ENCODE results near the gene DNAL1.

DNAL1 gene

GRCh38 chr14:73747379-73748211, 102.8 kb downstream of the DNAL1 start:
- peaks cover 52% of the 10 kb centered on the region for H3K4me1 ChIP-seq
- no peaks in the 10 kb centered on the region for H3K27me3 ChIP-seq
- no peak overlapping the region for H3K4me3 ChIP-seq (ENCODE audit: low read depth, low read length)
- 0 out of 2 replicates have a peak, but pooled peaks cover 2% of the 10 kb centered on the region for H3K36me3 ChIP-seq
- H3K9me3 ChIP-seq: no peaks in the 10 kb centered on the region
- DNase-seq: no peak
- TF ChIP-seq CTCF (IDR thresholded peaks at IDR 0.05; ENCODE audit: low read depth, low read length): no peak

- no peak for DNase-seq
- H3K27me3 ChIP-seq: no peaks in the 10 kb centered on the region
- H3K9me3 ChIP-seq: no peaks in the 10 kb centered on the region
- TF ChIP-seq CTCF (IDR thresholded peaks at IDR 0.05; ENCODE audit: low read depth, low read length): no peak
- 0 out of 2 replicates have a peak, but pooled peaks cover 2% of the 10 kb centered on the region for H3K36me3 ChIP-seq
- H3K4me3 ChIP-seq (ENCODE audit: low read depth, low read length): no peak overlapping the region
- H3K4me1 ChIP-seq: peaks cover 52% of the 10 kb centered on the region
These were observed 104.1 kb downstream of the DNAL1 start for GRCh38 chr14:73748858-73749357.

- no peaks in the 10 kb centered on the region for H3K9me3 ChIP-seq
- H3K36me3 ChIP-seq: 0 out of 2 replicates have a peak, but pooled peaks cover 2% of the 10 kb centered on the region
- TF ChIP-seq CTCF (IDR thresholded peaks at IDR 0.05; ENCODE audit: low read depth, low read length): no peak
- no peak for DNase-seq
- peaks cover 52% of the 10 kb centered on the region for H3K4me1 ChIP-seq
- no peak overlapping the region for H3K4me3 ChIP-seq (ENCODE audit: low read depth, low read length)
- H3K27me3 ChIP-seq: no peaks in the 10 kb centered on the region
These were observed 105.1 kb downstream of the DNAL1 start for GRCh38 chr14:73749706-73750530.

GRCh38 chr14:73750531-73750901, 105.7 kb downstream of the DNAL1 start:
- Histone ChIP-seq H3K4me1 (peaks cover 55% of the 10 kb centered on the region), H3K4me3 (ENCODE audit: low read depth, low read length) (no peak overlapping the region), H3K9me3 (no peaks in the 10 kb centered on the region), H3K36me3 (0 out of 2 replicates have a peak, but pooled peaks cover 2% of the 10 kb centered on the region), H3K27me3 (no peaks in the 10 kb centered on the region)
- DNase-seq: no peak
- no peak for TF ChIP-seq CTCF (IDR thresholded peaks at IDR 0.05; ENCODE audit: low read depth, low read length)

GRCh38 chr14:73751157-73751691, 106.4 kb downstream of the DNAL1 start:
- no peaks in the 10 kb centered on the region for H3K27me3 ChIP-seq
- peaks cover 55% of the 10 kb centered on the region for H3K4me1 ChIP-seq
- no peak for TF ChIP-seq CTCF (IDR thresholded peaks at IDR 0.05; ENCODE audit: low read depth, low read length)
- no peak overlapping the region for H3K4me3 ChIP-seq (ENCODE audit: low read depth, low read length)
- H3K9me3 ChIP-seq: no peaks in the 10 kb centered on the region
- DNase-seq: no peak
- H3K36me3 ChIP-seq: 0 out of 2 replicates have a peak, but pooled peaks cover 2% of the 10 kb centered on the region
